SK-N-MC (cell line): ENCODE data around the gene VRK2.
"Not testable (repeated sequence)": the region's sequence is repeated elsewhere in the genome, so short reads cannot be mapped to it uniquely, and the experiment has no call there.

Experiments used
- DNase-seq: peaks from one replicate; pipeline ENCODE4 v3.0.0-alpha.2; 2011; ENCODE audit warnings: low read depth, low spot score
- H3K27ac ChIP-seq: fragments of 200-600 bp; sonication (generic); 2 replicates; pipeline ENCODE4 v1.5.1; 2016; ENCODE audit warnings: mixed run types
- H3K36me3 ChIP-seq: fragments of 200-600 bp; sonication (generic); 2 replicates; pipeline ENCODE4 v1.6.1; 2017; ENCODE audit warnings: antibody characterized with exemption, low read length, mixed read lengths; ENCODE audit not compliant: insufficient read depth
- H3K4me3 ChIP-seq: fragments of 200-600 bp; sonication (generic); 2 replicates; pipeline ENCODE4 v1.5.1; 2016
- H3K9ac ChIP-seq: fragments of 200-600 bp; sonication (generic); 2 replicates; pipeline ENCODE4 v1.8.0; 2017; ENCODE audit warnings: mixed run types, mixed read lengths; ENCODE audit not compliant: insufficient read length
- H3K9me3 ChIP-seq: fragments of 200-600 bp; sonication (generic); 2 replicates; pipeline ENCODE4 v1.6.1; 2017; ENCODE audit warnings: low read depth, mild to moderate bottlenecking, antibody characterized with exemption, low read length, moderate library complexity, mixed read lengths
- EZH2 ChIP-seq: fragments of 200-600 bp; sonication (generic); IDR thresholded peaks from one replicate; pipeline ENCODE4 v1.6.1; 2017; ENCODE audit warnings: antibody characterized with exemption
- FOXP2 ChIP-seq: optimal IDR thresholded peaks from 2 replicates; pipeline ENCODE3; 2011; ENCODE audit warnings: mild to moderate bottlenecking, moderate library complexity; ENCODE audit not compliant: insufficient read depth; ENCODE audit errors: extremely low read length, control extremely low read depth
- POLR2AphosphoS5 ChIP-seq: IDR thresholded peaks from 2 replicates; pipeline ENCODE4 v1.6.1; 2012; ENCODE audit warnings: mild to moderate bottlenecking, low read depth, low read length, borderline replicate concordance

VRK2 gene

DNA sequence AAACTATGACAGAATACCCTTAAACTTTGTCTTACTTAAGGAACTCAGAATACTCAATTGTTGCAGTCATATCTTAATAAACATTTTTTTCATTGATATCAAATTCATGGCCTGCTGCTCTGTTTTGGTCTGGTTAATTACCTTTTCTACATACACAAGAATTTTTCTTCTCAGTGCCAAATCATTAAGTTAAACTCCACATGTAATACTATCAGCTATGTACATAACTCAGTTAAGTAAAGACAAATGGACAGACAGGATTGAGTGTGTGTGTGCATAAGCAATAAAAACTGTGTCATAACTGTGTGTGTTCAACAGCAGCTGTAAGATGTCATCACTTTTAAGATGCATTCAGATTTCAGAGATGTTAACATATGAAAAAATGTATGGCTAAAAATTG, 34.4 kb downstream of the VRK2 start:
- Histone ChIP-seq H3K9me3 (no peaks in the 10 kb centered on the region), H3K36me3 (no peaks in the 10 kb centered on the region), H3K9ac (no peak overlapping the region), H3K4me3 (no peak overlapping the region), H3K27ac (no peak overlapping the region)
- TF ChIP-seq FOXP2 (no peak), POLR2AphosphoS5 (no peak), EZH2 (no peak)
- DNase-seq: no peak

DNA sequence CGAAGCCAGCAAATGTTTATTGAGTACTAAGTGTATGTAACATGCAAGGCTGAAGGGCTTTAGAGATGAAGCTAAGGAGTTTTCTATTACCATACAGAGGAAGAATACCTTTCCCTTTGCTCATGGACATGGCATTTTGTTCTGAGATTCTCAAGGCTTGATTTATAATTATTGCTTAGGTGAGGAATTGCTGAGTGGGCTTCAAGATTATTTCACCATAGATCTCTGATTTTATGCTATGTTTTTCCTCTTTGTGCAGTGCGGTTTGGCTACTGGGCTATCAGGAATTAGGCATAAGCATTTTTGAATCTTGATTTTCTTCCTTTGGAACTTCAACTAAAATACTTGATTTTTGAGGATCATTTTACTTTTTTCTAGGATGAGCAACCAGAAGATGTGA, 42.5 kb downstream of the VRK2 start:
- Histone ChIP-seq H3K9ac (no peak overlapping the region), H3K9me3 (no peaks in the 10 kb centered on the region), H3K4me3 (no peak overlapping the region), H3K27ac (no peak overlapping the region), H3K36me3 (peaks cover 18% of the 10 kb centered on the region)
- no peak for DNase-seq
- no peak for TF ChIP-seq EZH2
- no peak for TF ChIP-seq POLR2AphosphoS5
- TF ChIP-seq FOXP2: no peak

DNA sequence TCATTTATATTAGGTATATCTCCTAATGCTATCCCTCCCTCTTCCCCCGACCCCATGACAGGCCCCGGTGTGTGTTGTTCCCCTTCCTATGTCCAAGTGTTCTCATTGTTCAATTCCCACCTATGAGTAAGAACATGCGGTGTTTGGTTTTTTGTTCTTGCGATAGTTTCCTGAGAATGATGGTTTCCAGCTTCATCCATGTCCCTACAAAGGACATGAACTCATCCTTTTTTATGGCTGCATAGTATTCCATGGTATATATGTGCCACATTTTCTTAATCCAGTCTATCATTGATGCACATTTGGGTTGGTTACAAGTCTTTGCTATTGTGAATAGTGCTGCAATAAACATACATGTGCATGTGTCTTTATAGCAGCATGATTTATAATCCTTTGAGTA, 46.2 kb downstream of the VRK2 start:
- H3K9ac ChIP-seq, H3K4me3 ChIP-seq, H3K27ac ChIP-seq, DNase-seq, H3K9me3 ChIP-seq: not testable (repeated sequence)
- H3K36me3 ChIP-seq: peaks cover 18% of the 10 kb centered on the region

DNA sequence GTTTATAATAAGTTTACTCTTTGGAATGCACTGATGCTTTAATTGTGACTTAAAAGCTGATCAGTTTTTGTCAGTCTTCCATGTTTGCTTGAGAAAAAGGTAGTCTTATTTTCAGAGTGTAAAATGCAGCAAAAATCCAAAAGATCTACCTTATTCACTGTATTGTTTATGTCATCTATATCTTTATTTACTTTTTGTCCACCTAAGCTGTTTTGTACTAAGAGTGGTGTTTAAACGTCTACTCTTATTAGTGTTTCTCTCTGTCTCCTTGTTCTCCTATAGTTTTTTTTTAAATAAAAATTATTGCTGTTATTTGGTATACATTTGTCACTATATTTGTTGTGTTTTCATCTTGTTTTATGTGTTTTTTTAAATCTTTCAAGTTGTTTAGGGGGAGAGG, 50.4 kb downstream of the VRK2 start:
- no peak overlapping the region for H3K4me3 ChIP-seq
- H3K27ac ChIP-seq: no peak overlapping the region
- H3K36me3 ChIP-seq: peaks cover 6% of the 10 kb centered on the region
- H3K9ac ChIP-seq: no peak overlapping the region
- TF ChIP-seq FOXP2: no peak
- TF ChIP-seq POLR2AphosphoS5: no peak
- TF ChIP-seq EZH2: no peak
- DNase-seq: no peak
- no peaks in the 10 kb centered on the region for H3K9me3 ChIP-seq

DNA sequence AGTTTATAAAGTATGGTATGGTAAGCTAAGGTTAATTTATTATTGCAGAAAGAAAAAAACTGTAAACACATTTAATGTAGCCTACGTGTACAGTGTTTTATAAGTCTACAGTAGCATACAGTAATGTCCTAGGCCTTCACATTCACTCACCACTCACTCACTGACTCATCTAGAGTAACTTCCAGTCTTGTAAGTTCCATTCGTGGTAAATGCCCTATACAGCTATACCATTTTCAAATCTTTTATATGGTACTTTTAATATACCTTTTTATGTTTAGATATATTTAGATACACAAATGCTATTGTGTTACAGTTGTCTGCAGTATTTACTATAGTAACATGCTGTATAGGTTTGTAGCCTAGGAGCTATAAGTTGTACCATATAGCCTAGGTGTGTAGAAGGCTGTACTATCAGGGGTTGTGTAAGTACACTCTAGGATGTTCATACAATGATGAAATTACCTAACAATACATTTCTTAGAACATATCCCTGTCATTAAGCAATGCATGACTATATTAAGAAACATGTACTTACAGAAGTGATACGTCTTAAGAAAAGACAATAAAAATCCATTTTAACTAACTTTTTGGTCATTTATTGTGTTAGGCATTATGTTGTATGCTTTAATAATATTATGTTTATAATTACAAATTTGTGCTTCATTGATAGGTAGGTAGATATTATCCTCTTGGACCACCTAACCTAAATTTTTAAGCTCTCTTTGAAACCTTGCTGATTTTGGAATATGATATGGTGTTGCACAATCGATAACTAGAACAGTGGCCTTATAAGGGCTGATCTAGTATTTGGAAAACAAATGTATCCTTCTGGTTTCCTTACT, 51.9 kb downstream of the VRK2 start:
- no peaks in the 10 kb centered on the region for H3K36me3 ChIP-seq
- no peak overlapping the region for H3K9ac ChIP-seq
- no peak overlapping the region for H3K27ac ChIP-seq
- no peaks in the 10 kb centered on the region for H3K9me3 ChIP-seq
- no peak overlapping the region for H3K4me3 ChIP-seq
- DNase-seq: no peak
- no peak for TF ChIP-seq FOXP2
- TF ChIP-seq EZH2: no peak
- no peak for TF ChIP-seq POLR2AphosphoS5

DNA sequence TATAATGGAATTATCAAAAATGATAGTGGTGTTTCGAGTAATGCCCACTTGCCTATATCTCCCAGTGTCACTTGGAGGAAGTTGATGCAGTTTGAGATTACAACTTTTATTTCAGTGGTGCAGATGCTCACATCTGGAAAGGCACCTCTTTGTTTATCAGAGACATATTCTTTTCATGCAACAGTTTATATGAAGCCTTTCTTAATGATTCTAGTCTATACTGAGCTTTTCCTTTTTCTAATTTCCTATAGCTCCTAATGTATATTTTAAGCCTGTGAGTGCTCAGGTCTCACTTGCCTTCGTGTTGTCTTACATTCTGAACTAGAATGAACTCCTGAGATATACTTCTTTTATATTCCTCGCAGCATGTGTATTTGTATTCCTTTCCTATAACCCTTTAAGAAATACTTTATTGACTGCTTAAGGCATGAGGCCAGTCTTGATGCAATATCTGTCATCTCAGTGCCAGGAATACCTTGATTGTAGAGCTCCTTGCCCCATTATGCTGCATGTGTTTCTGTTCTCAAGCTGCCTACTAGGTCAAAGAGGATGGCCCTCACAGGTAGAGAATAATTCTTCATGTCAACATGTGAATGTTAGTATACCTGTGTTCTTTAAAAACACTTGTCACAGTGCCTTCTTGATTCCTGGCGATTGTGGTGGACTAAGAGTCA, 52.6 kb downstream of the VRK2 start:
- no peak for TF ChIP-seq FOXP2
- TF ChIP-seq EZH2: no peak
- TF ChIP-seq POLR2AphosphoS5: no peak
- no peak overlapping the region for H3K9ac ChIP-seq
- H3K27ac ChIP-seq: no peak overlapping the region
- no peaks in the 10 kb centered on the region for H3K9me3 ChIP-seq
- H3K36me3 ChIP-seq: no peaks in the 10 kb centered on the region
- no peak for DNase-seq
- H3K4me3 ChIP-seq: no peak overlapping the region

DNA sequence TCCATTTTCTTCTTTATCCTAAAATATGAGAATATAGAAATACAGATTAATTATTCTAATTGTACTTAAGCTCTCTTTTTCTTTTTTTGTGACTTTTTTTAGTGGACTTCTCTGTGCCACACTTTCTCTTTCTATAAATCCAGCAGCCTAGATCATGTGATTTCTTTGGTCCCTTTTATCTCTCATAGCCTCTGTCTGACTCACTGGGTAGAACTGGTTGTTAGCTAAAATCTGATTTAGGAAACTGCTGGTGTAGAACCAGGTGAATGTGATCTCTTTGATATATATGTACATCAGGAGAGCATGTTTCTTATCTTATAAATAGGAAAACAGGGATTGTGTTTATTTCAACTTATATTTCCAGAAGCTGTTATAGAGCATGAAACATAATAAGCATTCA, 54.9 kb downstream of the VRK2 start:
- no peak overlapping the region for H3K4me3 ChIP-seq
- no peak overlapping the region for H3K9ac ChIP-seq
- DNase-seq: no peak
- H3K36me3 ChIP-seq: no peaks in the 10 kb centered on the region
- TF ChIP-seq FOXP2: no peak
- H3K9me3 ChIP-seq: no peaks in the 10 kb centered on the region
- H3K27ac ChIP-seq: no peak overlapping the region

DNA sequence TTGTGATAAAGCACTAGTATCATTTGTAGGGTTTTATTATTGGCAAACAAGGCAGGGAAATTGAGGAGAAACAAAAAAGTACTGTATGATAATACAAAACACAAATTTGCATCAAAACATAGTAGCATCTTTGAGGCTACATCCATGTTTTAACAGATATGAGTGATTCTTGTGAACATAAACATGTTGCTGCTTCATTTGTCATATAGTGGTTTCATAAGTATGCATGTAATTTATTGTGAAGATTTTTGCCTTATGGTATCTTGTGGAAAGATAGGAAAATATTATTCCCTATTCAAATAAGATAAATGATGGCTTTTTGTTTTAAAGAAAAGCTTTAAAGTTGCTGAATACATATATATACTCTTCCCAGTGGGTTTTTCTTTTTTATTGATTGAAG, 60.3 kb downstream of the VRK2 start:
- no peak for TF ChIP-seq POLR2AphosphoS5
- TF ChIP-seq EZH2: no peak
- no peak for TF ChIP-seq FOXP2
- no peak overlapping the region for H3K27ac ChIP-seq
- no peak overlapping the region for H3K4me3 ChIP-seq
- no peaks in the 10 kb centered on the region for H3K36me3 ChIP-seq
- DNase-seq: no peak
- no peak overlapping the region for H3K9ac ChIP-seq
- H3K9me3 ChIP-seq: no peaks in the 10 kb centered on the region
